Measurements from ENCODE around the gene DOP1A.

Gene DOP1A

DNA sequence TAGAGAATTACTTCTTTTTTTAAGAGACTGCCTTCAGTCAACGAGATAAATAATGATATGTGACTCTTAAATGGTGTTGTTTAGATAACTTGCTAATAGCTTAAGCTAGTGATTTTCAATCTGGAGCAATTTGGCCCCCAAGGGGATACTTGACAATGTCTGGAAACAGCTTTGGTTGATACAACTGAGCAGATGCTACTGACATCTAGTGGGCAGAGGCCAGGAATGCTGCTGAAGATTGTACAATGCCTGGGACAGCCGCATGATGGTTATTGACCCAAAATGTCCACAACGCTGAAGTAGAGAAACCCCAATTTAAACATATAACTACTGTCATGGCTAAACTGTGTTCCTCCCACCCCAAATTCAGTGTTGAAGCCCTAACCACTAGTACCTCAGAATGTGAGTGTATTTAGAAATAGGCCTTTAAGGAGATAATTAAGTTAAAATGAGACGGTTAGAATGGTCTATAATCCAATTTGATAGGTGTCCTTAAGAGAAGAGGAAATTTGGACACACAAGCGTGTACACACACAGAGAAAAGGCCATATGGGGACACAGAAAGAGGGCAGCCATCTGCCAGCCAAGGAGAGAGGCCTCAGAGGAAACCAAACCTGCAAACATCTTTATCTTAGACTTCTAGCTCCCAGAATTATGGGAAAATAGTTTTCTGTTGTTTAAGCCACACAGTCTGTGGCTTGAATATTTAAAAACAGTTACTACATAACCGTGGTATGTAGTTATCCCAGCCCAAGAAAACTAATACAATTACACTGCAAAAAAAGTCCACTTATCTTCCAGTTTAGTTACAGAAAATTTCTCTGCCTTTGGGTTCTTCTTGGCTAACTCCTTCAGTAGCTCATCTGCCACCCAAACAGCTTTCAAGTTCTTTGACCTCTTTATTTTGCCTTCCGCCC lies 147.9 kb downstream of the DOP1A start:
- peak; percentile 58 for DNase-seq

DNA sequence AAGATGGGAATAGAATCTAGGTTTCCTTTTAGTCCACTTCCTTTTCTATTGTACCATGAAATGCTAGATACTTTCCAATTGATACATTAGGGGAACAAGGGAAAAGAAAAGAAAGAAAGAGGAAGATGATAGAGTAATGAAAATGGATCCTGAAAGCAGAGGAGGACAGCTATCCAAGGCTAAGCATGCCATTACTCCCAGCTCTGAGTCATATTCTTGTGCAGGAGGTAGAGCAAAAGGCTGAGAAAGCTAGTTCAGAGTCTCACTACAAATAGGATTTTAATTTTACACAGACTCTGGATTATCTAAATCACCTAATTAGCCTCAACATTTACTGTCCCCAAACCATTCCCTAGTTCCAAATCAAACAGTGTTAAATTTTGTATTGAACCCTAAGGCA lies 149.3 kb downstream of the DOP1A start:
- no peak for DNase-seq
